GM23248 (cell line): ENCODE measurements around the gene ELAVL2. TPM values are rescaled to one million over a fixed set of nuclear protein-coding genes. Genes with fewer than 3 reads are reported as not detected.
"Not testable (repeated sequence)": the region's sequence is repeated elsewhere in the genome, so short reads cannot be mapped to it uniquely, and the experiment has no call there.

Experiments
- DNase-seq: peaks from one replicate; pipeline ENCODE4 v3.0.0-alpha.2; 2015
- H2AFZ ChIP-seq: fragments of 200-600 bp; sonication (generic); 2 replicates; pipeline ENCODE4 v1.6.1; 2016; ENCODE audit warnings: antibody characterized with exemption
- H3F3A ChIP-seq: fragments of 200-600 bp; sonication (generic); 2 replicates; pipeline ENCODE4 v1.6.1; 2016; ENCODE audit warnings: mild to moderate bottlenecking, antibody characterized with exemption, mixed run types; ENCODE audit not compliant: insufficient read depth
- H3K27ac ChIP-seq: fragments of 200-600 bp; sonication (generic); 2 replicates; pipeline ENCODE4 v1.5.1; 2016; ENCODE audit warnings: mild to moderate bottlenecking
- H3K27me3 ChIP-seq: fragments of 200-600 bp; sonication (generic); replicated peaks from 2 replicates; pipeline ENCODE4 v1.6.1; 2016; ENCODE audit warnings: mild to moderate bottlenecking; ENCODE audit not compliant: insufficient read depth
- H3K36me3 ChIP-seq: fragments of 200-600 bp; sonication (generic); 2 replicates; pipeline ENCODE4 v1.6.1; 2016; ENCODE audit warnings: low read depth, mild to moderate bottlenecking
- H3K4me1 ChIP-seq: fragments of 200-600 bp; sonication (generic); 2 replicates; pipeline ENCODE4 v1.6.1; 2016; ENCODE audit warnings: mild to moderate bottlenecking; ENCODE audit not compliant: insufficient read depth
- H3K4me2 ChIP-seq: fragments of 200-600 bp; sonication (generic); one replicate; pipeline ENCODE4 v1.6.1; 2016; ENCODE audit warnings: mild to moderate bottlenecking; ENCODE audit not compliant: unreplicated experiment
- H3K4me3 ChIP-seq: fragments of 200-600 bp; sonication (generic); 2 replicates; pipeline ENCODE4 v1.5.1; 2016; ENCODE audit warnings: mild to moderate bottlenecking
- H3K79me2 ChIP-seq: fragments of 200-600 bp; sonication (generic); 2 replicates; pipeline ENCODE4 v1.6.1; 2016; ENCODE audit warnings: mild to moderate bottlenecking; ENCODE audit not compliant: insufficient read depth
- H3K9ac ChIP-seq: fragments of 200-600 bp; sonication (generic); 2 replicates; pipeline ENCODE4 v1.6.1; 2016; ENCODE audit warnings: mild to moderate bottlenecking
- H3K9me2 ChIP-seq: fragments of 200-600 bp; sonication (generic); 2 replicates; pipeline ENCODE4 v1.6.1; 2016; ENCODE audit warnings: mixed run types, mild to moderate bottlenecking, moderate library complexity; ENCODE audit not compliant: insufficient read depth
- H3K9me3 ChIP-seq: fragments of 200-600 bp; sonication (generic); one replicate; pipeline ENCODE4 v1.6.1; 2017; ENCODE audit warnings: low read depth
- H4K20me1 ChIP-seq: fragments of 200-600 bp; sonication (generic); 2 replicates; pipeline ENCODE4 v1.6.0; 2016; ENCODE audit not compliant: insufficient read depth
- EZH2 ChIP-seq: fragments of 200-600 bp; sonication (generic); IDR thresholded peaks from 2 replicates; pipeline ENCODE4 v1.6.1; 2018; ENCODE audit warnings: antibody characterized with exemption, mild to moderate bottlenecking; ENCODE audit not compliant: insufficient read depth, poor library complexity, severe bottlenecking
- EZH2phosphoT487 ChIP-seq: fragments of 200-600 bp; sonication (generic); IDR thresholded peaks from 2 replicates; pipeline ENCODE4 v1.6.1; 2018; ENCODE audit warnings: antibody characterized with exemption, moderate library complexity, mild to moderate bottlenecking, low read depth; ENCODE audit not compliant: insufficient read depth
- WGBS, 2 experiments: methylation state at CpG; one replicate each; pipeline ENCODE4 v1.1.6; 2015 to 2017; ENCODE audit warnings: low lambda C conversion rate in 2 of 2, low coverage in 1 of 2; ENCODE audit errors: missing lambda C conversion rate in 2 of 2; 5-methylcytosine and 5-hydroxymethylcytosine counted together
- in situ Hi-C: fragments of 300-500 bp; cut with MboI; formaldehyde crosslinking; loops from 2 replicates; pipeline ENCODE4 v1.15.0; 2020
- polyA plus RNA-seq: library from polyadenylated mRNA; unstranded; fragments of >200 nt; fragmentation: Nextera tagmentation; extraction: Ambion mirVana; gene quantifications from 2 replicates; pipeline ENCODE4 v1.2.1, GENCODE V29; 2016
- total RNA-seq: library from RNA; depleted of rRNA; stranded (reverse); fragments of >200 nt; shearing (Covaris generic); gene quantifications from 2 replicates; pipeline ENCODE4 v1.2.3, GENCODE V29; 2014

Gene ELAVL2
- total and polyA plus RNA-seq, 2 experiments from 2014 or later = 0.08 TPM; not detected in 1

GRCh38 chr9:23730364-23730763, 95.7 kb downstream of the ELAVL2 start:
- H3K9me2 ChIP-seq = no peaks in the 10 kb centered on the region
- no peak for TF ChIP-seq EZH2phosphoT487
- TF ChIP-seq EZH2 = no peak
- in situ Hi-C loops = no loop called here
- H4K20me1 ChIP-seq = no peaks in the 10 kb centered on the region
- WGBS, 2 experiments = 5 to 27% methylated on average over 2 of the region's 2 CpGs
- no peak overlapping the region for H3K27ac ChIP-seq
- DNase-seq = no peak
- H3K9me3 ChIP-seq = no peaks in the 10 kb centered on the region
- no peaks in the 10 kb centered on the region for H3K4me1 ChIP-seq
- no peak overlapping the region for H3K4me3 ChIP-seq
- no peaks in the 10 kb centered on the region for H3K27me3 ChIP-seq
- H3K4me2 ChIP-seq = no peak overlapping the region
- H3F3A ChIP-seq = no peaks in the 10 kb centered on the region
- H3K79me2 ChIP-seq = no peaks in the 10 kb centered on the region
- no peak overlapping the region for H3K9ac ChIP-seq
- no peaks in the 10 kb centered on the region for H3K36me3 ChIP-seq
- H2AFZ ChIP-seq = no peak overlapping the region

GRCh38 chr9:23728736-23729135, 97.3 kb downstream of the ELAVL2 start:
- Histone ChIP-seq H3K9ac (no peak overlapping the region), H3K4me2 (no peak overlapping the region), H4K20me1 (no peaks in the 10 kb centered on the region), H3K4me1 (no peaks in the 10 kb centered on the region), H2AFZ (no peak overlapping the region), H3K79me2 (no peaks in the 10 kb centered on the region), H3K9me3 (no peaks in the 10 kb centered on the region), H3K9me2 (no peaks in the 10 kb centered on the region), H3K27me3 (no peaks in the 10 kb centered on the region), H3K27ac (no peak overlapping the region), H3K36me3 (no peaks in the 10 kb centered on the region), H3K4me3 (no peak overlapping the region), H3F3A (no peaks in the 10 kb centered on the region)
- in situ Hi-C loops = loop anchor here (10.0 kb wide), 1 partner anchor 64 kb away; no protein-coding TSS in a partner anchor
- WGBS, 2 experiments = 18 to 20% methylated on average over 2 of the region's 2 CpGs
- no peak for DNase-seq
- TF ChIP-seq EZH2 = no peak
- no peak for TF ChIP-seq EZH2phosphoT487

GRCh38 chr9:23725279-23725946, 100.6 kb downstream of the ELAVL2 start:
- no peak overlapping the region for H3K4me3 ChIP-seq
- no peaks in the 10 kb centered on the region for H3K9me2 ChIP-seq
- H3F3A ChIP-seq = no peaks in the 10 kb centered on the region
- no peak for DNase-seq
- no peaks in the 10 kb centered on the region for H3K27me3 ChIP-seq
- no peak overlapping the region for H3K9ac ChIP-seq
- no peak for TF ChIP-seq EZH2phosphoT487
- TF ChIP-seq EZH2 = no peak
- no peak overlapping the region for H3K4me2 ChIP-seq
- H3K9me3 ChIP-seq = no peaks in the 10 kb centered on the region
- no peaks in the 10 kb centered on the region for H3K79me2 ChIP-seq
- no peak overlapping the region for H2AFZ ChIP-seq
- no peaks in the 10 kb centered on the region for H4K20me1 ChIP-seq
- H3K4me1 ChIP-seq = no peaks in the 10 kb centered on the region
- in situ Hi-C loops = loop anchor here (10.0 kb wide), 1 partner anchor 61 kb away; no protein-coding TSS in a partner anchor
- no peaks in the 10 kb centered on the region for H3K36me3 ChIP-seq
- no peak overlapping the region for H3K27ac ChIP-seq
- WGBS, 2 experiments = 29 to 30% methylated on average over 6 of the region's 6 CpGs

GRCh38 chr9:23723672-23724071, 102.4 kb downstream of the ELAVL2 start:
- H3K79me2 ChIP-seq = no peaks in the 10 kb centered on the region
- H2AFZ ChIP-seq = no peak overlapping the region
- no peaks in the 10 kb centered on the region for H3K9me3 ChIP-seq
- H3K4me1 ChIP-seq = no peaks in the 10 kb centered on the region
- no peak overlapping the region for H3K4me3 ChIP-seq
- no peak overlapping the region for H3K9ac ChIP-seq
- no peaks in the 10 kb centered on the region for H4K20me1 ChIP-seq
- no peaks in the 10 kb centered on the region for H3K9me2 ChIP-seq
- no peak for TF ChIP-seq EZH2
- TF ChIP-seq EZH2phosphoT487 = no peak
- H3K36me3 ChIP-seq = no peaks in the 10 kb centered on the region
- H3K27ac ChIP-seq = no peak overlapping the region
- 12 to 29% methylated on average over 2 of the region's 2 CpGs for WGBS, 2 experiments
- in situ Hi-C loops = loop anchor here (10.0 kb wide), 1 partner anchor 59 kb away; no protein-coding TSS in a partner anchor
- H3F3A ChIP-seq = no peaks in the 10 kb centered on the region
- no peak for DNase-seq
- H3K27me3 ChIP-seq = no peaks in the 10 kb centered on the region
- no peak overlapping the region for H3K4me2 ChIP-seq

- H3K9me3 ChIP-seq, H3K27ac ChIP-seq, DNase-seq, H4K20me1 ChIP-seq, H3K79me2 ChIP-seq, H3F3A ChIP-seq, H3K36me3 ChIP-seq, H2AFZ ChIP-seq, H3K9me2 ChIP-seq, H3K9ac ChIP-seq, H3K4me1 ChIP-seq, H3K4me3 ChIP-seq, H3K4me2 ChIP-seq, H3K27me3 ChIP-seq: not testable (repeated sequence)
- in situ Hi-C loops = loop anchor here (10.0 kb wide), 1 partner anchor 58 kb away; no protein-coding TSS in a partner anchor
- WGBS, 2 experiments = 29 to 37% methylated on average over 4 of the region's 4 CpGs
These were observed 103.0 kb downstream of the ELAVL2 start for GRCh38 chr9:23723048-23723447.
